ENCODE results near the gene CCDC15.

GRCh38 chr11:125085301-125086081 lies 131.5 kb downstream of the CCDC15 start:
- TF ChIP-seq POLR2A (IDR thresholded peaks at IDR 0.05) (no peak), CTCF (IDR thresholded peaks at IDR 0.05) (no peak)
